Mucosa of rectum (tissue), 2 donors: Measurements from ENCODE around the gene BICC1.

ENCODE experiments used
- H3K27ac ChIP-seq, 2 donors: one replicate each; pipeline ENCODE4 v1.7.0; 2013; ENCODE audit warnings: inconsistent platforms in 2 of 2, low read depth in 2 of 2, low read length in 2 of 2
- H3K27me3 ChIP-seq, 2 donors: one replicate each; pipeline ENCODE4 v1.7.0; 2013; ENCODE audit warnings: low read length in 2 of 2; ENCODE audit not compliant: control insufficient read depth in 2 of 2, insufficient read depth in 2 of 2
- H3K36me3 ChIP-seq, 2 donors: one replicate each; pipeline ENCODE4 v1.7.0; 2013; ENCODE audit warnings: low read length in 2 of 2; ENCODE audit not compliant: control insufficient read depth in 2 of 2, insufficient read depth in 2 of 2
- H3K4me1 ChIP-seq, 2 donors: one replicate each; pipeline ENCODE4 v1.7.0; 2013; ENCODE audit warnings: low read length in 2 of 2, mild to moderate bottlenecking in 1 of 2; ENCODE audit not compliant: control insufficient read depth in 2 of 2, insufficient read depth in 2 of 2
- H3K4me3 ChIP-seq, 2 donors: one replicate each; pipeline ENCODE4 v1.7.0; 2013; ENCODE audit warnings: low read length in 2 of 2
- H3K9ac ChIP-seq, 2 donors: one replicate each; pipeline ENCODE4 v1.7.0; 2013; ENCODE audit warnings: low read length in 2 of 2, low read depth in 1 of 2, mild to moderate bottlenecking in 1 of 2
- H3K9me3 ChIP-seq, 2 donors: one replicate each; pipeline ENCODE4 v1.7.0; 2013; ENCODE audit warnings: low read length in 2 of 2; ENCODE audit not compliant: control insufficient read depth in 2 of 2
- donor health status: healthy.
- donor health status: Normal muscosa, but diverticular disease.

The BICC1 gene

DNA sequence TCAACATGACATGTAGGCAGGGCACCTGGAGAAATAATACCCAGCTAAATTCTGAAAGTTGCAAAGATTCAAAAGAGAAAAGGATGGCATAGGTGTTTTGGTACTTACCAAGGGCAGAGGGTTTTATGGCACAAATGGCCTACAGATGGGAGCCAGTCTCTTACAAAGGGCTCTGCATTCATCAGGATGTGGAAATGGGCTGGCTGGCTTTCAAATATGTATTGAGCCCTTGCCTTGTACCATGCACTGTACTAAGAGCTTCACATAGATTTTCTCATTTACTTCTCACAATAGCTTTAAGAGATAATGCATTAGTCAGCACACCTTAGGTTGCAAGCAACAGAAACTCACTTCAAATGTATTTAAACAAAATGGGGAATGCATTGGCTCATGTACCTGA lies 327.1 kb downstream of the BICC1 start:
- Histone ChIP-seq H3K36me3 (no peaks in the 10 kb centered on the region), H3K9me3 (no peaks in the 10 kb centered on the region), H3K27me3 (no peaks in the 10 kb centered on the region), H3K27ac (no peak overlapping the region), H3K4me3 (no peak overlapping the region), H3K4me1 (no peaks in the 10 kb centered on the region), H3K9ac (no peak overlapping the region)

DNA sequence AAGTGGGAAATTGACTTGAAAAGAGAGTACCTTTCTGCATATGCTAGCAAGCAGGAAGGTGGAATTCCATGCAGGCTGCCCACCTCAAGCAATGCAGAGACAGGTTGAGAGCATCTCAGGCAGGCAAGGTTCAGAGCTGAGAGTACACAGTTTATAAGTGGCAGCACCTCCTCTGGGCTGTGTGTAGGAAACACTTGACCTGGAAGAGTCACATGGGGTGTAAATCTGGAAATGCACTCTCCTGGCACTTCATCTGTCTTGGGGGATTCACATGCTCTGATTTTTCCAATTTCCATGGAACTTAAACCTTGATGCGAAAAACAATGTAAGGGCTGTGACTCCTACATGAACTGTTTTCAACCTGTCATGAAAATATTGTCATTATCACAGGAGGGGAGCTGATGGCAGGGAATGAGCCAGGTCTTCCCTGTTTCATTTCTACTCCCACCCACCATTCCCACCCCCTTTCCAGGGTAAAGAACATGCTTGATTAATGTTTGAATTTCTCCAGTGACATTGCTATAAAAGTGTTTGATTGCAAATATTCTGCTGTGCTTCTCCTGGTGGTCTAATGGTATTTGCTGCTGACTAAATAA lies 328.3 kb downstream of the BICC1 start:
- Histone ChIP-seq H3K27ac (no peak overlapping the region), H3K9me3 (no peaks in the 10 kb centered on the region), H3K4me1 (no peaks in the 10 kb centered on the region), H3K36me3 (no peaks in the 10 kb centered on the region), H3K9ac (no peak overlapping the region), H3K4me3 (no peak overlapping the region), H3K27me3 (no peaks in the 10 kb centered on the region)

DNA sequence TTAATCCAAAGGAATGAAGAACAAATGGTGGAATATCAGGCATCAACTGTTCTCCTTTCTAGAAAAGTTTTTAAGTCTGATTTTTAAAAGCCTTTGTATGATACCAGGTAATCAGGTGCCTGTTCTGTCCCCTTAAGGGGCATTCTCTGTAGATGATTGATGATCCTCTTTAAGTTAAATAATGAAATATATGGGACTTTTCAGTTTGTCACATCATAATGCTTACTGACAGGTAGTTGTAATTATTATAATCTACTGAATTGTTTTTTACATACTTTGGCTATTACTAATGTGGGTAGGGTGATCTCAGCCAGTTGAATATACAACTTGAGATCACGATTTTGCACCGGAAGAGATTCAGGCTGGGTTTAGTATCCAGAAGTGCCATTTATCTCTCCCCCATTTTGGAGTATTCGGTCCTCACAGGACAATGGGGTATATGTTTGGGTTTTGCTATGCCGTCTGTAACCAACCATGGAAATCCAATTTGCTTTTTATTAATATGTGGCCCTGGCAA lies 330.2 kb downstream of the BICC1 start:
- H3K9ac ChIP-seq: no peak overlapping the region
- no peak overlapping the region for H3K27ac ChIP-seq
- no peaks in the 10 kb centered on the region for H3K4me1 ChIP-seq
- no peak overlapping the region for H3K4me3 ChIP-seq
- no peaks in the 10 kb centered on the region for H3K27me3 ChIP-seq
- no peaks in the 10 kb centered on the region for H3K36me3 ChIP-seq
- no peaks in the 10 kb centered on the region for H3K9me3 ChIP-seq

DNA sequence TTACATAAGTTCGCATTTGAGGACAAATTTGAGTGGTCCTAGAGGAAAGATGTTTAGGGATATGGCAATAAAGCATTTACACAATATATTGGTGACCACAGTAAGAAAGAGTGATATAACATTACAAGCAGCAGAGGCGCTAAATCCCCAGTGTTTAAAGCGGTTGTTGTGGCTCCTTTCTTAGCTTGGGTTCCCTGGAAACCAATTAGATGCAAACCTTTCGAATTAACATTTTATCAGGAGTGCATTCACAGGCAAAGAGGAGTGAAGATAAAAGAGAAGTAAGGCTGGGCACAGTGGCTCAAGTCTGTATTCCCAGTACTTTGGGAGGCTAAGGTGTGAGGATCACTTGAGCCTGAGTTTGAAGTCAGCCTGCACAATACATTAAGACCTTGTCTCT lies 331.1 kb downstream of the BICC1 start:
- Histone ChIP-seq H3K27ac (no peak overlapping the region), H3K9ac (no peak overlapping the region), H3K9me3 (no peaks in the 10 kb centered on the region), H3K36me3 (no peaks in the 10 kb centered on the region), H3K27me3 (no peaks in the 10 kb centered on the region), H3K4me1 (no peaks in the 10 kb centered on the region), H3K4me3 (no peak overlapping the region)

DNA sequence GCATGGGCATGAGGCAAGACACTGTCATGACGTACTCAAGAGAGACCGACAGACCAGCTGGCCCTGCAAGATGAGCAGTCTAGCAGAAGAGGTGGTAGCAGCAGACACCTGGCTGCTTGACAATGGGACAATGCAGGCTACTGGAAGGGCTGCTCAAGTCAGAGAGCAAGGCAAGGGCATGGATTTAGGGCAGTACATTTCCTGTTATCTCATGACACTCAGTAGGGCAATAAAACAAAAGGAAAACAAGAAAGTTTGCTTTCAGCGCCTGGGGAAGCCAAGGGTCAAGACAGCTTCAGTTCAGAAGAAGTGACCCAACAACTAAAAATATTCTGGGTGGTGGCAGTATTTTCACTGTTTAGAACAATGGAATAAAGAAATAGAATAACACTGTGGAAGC lies 332.0 kb downstream of the BICC1 start:
- Histone ChIP-seq H3K9me3 (no peaks in the 10 kb centered on the region), H3K4me1 (no peaks in the 10 kb centered on the region), H3K27ac (no peak overlapping the region), H3K9ac (no peak overlapping the region), H3K4me3 (no peak overlapping the region), H3K27me3 (no peaks in the 10 kb centered on the region), H3K36me3 (no peaks in the 10 kb centered on the region)

DNA sequence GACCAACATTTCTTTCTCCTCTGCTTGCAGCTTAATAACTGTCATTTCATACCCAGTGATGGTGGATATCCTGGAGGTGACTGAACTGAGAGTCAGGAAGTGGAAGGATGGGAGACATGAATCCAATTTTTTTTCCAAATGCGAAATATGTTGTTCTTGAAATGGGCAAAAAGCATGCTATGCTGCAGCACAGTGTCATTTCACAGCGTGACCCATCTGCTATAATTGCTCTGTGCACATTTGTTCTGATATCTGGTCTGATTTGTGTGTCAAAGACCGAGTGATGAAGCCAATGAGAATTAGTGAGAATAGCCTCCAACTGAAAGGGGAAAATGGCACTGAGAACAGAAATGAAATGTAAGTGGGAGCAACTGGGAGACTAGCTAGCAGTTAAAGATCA lies 334.2 kb downstream of the BICC1 start:
- no peaks in the 10 kb centered on the region for H3K4me1 ChIP-seq
- no peak overlapping the region for H3K9ac ChIP-seq

DNA sequence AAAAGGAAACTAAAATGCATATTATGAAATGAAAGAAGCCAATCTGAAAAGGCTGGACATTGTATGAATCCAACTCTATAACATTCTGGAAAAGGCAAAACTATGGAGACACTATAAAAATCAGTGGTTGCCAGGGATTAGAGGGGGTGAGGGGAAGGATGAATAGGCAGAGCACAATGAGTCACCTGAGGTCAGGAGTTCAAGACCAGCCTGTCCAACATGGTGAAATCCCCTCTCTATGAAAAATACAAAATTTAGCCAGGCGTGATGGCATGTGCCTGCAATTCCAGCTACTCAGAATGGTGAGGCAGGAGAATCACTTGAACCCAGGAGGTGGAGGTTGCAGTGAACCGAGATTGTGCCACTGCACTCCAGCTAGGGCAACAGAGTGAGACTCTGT lies 338.9 kb downstream of the BICC1 start:
- no peak overlapping the region for H3K27ac ChIP-seq
- H3K4me3 ChIP-seq: no peak overlapping the region
- H3K27me3 ChIP-seq: no peaks in the 10 kb centered on the region
- H3K9me3 ChIP-seq: no peaks in the 10 kb centered on the region
- no peak overlapping the region for H3K9ac ChIP-seq
- H3K36me3 ChIP-seq: no peaks in the 10 kb centered on the region
- H3K4me1 ChIP-seq: no peaks in the 10 kb centered on the region

More for the DNA sequence above, 334.2 kb downstream of the BICC1 start:
- Histone ChIP-seq H3K9me3 (no peaks in the 10 kb centered on the region), H3K4me3 (no peak overlapping the region), H3K27me3 (no peaks in the 10 kb centered on the region), H3K27ac (no peak overlapping the region), H3K36me3 (no peaks in the 10 kb centered on the region)

DNA sequence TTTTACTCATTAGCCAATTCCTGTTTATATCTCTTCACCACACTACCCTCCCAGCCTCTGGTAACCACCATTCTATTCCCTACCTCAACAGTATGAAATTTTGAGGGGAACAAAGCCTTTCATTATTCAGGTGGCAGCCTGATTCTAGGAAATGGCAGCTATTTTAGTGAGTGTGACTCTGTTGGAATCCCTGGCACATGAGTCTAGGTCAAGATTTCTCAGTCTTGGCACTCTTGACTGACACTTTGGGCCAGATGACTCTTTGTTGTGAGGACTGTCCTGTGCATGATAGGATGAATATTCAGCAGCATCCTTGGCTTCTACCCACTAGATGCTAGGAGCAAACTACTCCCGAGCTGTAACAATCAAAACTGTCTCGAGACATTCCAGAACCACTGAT lies 341.0 kb downstream of the BICC1 start:
- H3K9ac ChIP-seq: no peak overlapping the region
- H3K9me3 ChIP-seq: no peaks in the 10 kb centered on the region
- no peaks in the 10 kb centered on the region for H3K27me3 ChIP-seq
- H3K36me3 ChIP-seq: no peaks in the 10 kb centered on the region
- H3K4me3 ChIP-seq: no peak overlapping the region
- no peaks in the 10 kb centered on the region for H3K4me1 ChIP-seq
- H3K27ac ChIP-seq: no peak overlapping the region

DNA sequence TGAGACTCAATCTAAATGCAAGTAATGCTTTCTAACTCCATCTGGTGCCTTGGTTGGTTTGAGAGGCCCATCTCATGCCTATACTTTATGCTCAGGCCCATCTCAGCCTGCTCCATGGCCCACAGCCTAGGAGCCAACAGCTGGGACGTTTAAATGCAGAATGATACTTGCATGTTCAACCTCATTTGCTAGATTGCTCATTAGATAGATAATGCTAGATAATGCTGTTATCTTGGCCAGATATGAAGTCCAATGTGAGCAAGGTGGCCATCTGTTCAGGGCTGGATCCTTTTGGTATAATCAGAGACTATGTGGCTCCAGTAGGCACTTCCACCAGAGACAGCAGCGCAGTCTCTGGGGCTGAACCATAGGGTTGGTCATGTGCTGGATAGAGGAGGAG lies 342.1 kb downstream of the BICC1 start:
- Histone ChIP-seq H3K27ac (no peak overlapping the region), H3K9ac (no peak overlapping the region), H3K9me3 (no peaks in the 10 kb centered on the region), H3K36me3 (no peaks in the 10 kb centered on the region), H3K27me3 (no peaks in the 10 kb centered on the region), H3K4me1 (no peaks in the 10 kb centered on the region), H3K4me3 (no peak overlapping the region)

DNA sequence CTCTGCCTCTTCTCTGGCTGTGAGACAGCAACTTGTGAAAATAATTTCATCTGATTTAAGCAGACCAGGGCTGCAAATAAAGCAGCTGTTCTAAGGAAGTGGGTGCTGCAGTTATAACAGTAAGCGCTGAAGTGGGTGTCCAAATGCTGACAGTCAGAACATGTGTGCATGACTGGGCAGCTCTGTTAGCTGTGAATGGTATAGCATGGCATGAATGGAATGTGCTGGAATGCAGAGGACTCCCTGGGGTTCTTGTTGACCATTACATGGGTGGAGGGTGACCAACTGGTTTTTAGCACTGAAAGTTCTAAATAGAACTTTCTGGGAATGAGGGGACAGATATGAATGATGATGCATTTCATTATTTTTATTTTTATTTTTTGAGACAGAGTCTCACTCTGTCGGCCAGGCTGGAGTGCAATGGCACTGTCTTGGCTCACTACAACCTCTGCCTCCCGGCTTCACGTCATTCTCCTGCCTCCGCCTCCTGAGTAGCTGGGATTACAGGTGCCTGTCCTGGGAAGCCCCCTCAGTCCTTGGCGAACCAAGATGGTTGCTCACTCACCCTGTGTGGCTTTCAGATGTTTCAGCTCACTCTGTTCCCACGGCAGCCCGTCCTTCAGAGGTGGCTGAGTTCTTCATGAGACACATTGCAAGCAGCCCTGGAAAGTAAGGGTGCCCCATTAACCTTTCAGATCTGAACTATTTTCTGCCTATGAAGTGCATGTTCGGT lies 344.0 kb downstream of the BICC1 start:
- Histone ChIP-seq H3K36me3 (no peaks in the 10 kb centered on the region), H3K27me3 (no peaks in the 10 kb centered on the region), H3K9ac (no peak overlapping the region), H3K27ac (no peak overlapping the region), H3K9me3 (no peaks in the 10 kb centered on the region), H3K4me3 (no peak overlapping the region), H3K4me1 (no peaks in the 10 kb centered on the region)
